HG03439 (cell line): ENCODE measurements around the gene SLC9B1.
"Not testable (repeated sequence)": the region's sequence is repeated elsewhere in the genome, so short reads cannot be mapped to it uniquely, and the experiment has no call there.

Experiments
- ATAC-seq: cut with Tn5 transposase; IDR thresholded peaks from one replicate; pipeline ENCODE4 v1.9.1; 2021; ENCODE audit warnings: mild to moderate bottlenecking, moderate library complexity; ENCODE audit not compliant: unreplicated experiment

SLC9B1 gene

DNA sequence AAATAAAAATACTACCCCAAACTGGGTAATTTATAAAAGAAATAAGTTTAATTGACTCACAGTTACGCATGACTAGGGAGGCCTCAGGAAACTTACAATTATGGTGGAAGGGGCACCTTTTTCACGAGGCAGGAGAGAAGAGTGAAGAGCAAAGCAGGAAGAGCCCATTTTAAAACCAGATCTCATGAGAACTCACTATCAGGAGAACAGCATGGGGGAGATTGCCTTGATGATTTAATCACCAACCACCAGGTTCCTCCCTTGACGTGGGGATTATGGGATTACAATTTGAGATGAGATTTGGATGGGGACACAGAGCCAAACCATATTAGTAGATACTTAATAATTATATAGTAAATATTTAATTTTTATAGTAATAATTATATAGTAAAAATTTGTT is 140.6 kb downstream of the SLC9B1 start:
- no peak for ATAC-seq

DNA sequence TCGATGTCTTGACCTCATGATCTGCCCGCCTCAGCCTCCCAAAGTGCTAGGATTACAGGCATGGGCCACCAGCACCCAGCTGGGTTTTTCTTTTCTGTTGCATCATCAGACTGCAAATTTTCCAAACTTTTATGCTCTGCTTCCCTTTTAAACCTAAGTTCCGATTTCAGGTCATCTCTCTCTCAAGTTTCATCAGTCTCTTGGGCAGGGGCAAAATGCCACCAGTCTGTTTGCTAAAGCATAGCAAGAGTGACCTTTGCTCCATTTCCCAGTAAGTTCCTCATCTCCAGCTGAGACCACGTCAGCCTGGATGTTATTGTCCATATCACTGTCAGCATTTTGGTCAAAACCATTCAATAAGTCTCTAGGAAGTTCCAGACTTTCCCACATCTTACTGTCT is 141.2 kb downstream of the SLC9B1 start:
- not testable (repeated sequence) for ATAC-seq

DNA sequence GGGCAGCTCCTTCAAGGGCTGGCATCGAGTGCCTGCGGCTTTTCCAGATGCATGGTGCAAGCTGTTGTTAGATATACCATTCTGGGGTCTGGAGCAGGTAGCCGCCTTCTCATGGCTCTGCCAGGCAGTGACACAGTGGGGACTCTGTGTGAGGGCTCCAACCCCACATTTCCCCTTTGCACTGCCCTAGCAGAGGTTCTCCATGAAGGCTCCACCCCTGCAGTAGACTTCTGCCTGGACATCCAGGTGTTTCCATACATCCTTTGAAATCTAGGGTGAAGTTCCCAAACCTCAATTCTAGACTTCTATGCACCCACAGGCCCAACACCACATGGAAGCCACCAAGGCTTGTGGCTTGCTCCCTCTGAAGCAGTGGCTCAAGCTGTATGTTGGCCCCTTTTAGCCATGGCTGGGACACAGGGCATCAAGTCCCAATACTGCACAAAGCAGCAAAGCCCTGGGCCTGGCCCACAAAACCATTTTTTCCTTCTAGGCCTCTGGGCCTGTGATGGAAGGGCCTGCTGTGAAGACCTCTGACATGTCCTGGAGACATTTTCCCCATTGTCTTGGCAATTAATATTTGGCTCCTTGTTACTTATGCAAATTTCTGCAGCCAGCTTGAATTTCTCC is 141.9 kb downstream of the SLC9B1 start:
- not testable (repeated sequence) for ATAC-seq

DNA sequence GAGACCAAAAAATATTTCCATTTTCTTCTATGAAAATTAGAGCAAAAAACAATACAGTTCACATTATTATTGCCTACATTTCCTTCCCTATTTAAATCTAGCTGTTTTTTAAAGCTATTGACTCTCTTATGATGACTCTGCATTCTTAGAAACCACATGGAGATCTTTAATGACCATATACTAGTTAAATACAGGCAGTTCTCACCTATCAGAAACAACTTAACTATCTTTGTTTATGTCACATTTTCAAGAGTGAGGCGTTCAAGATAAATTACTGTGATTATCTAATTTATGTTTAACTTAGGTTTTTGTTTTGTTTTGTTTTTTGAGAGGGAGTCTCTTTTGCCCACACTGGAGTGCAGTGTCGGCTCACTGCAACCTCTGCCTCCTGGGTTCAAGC is 147.7 kb downstream of the SLC9B1 start:
- no peak for ATAC-seq

DNA sequence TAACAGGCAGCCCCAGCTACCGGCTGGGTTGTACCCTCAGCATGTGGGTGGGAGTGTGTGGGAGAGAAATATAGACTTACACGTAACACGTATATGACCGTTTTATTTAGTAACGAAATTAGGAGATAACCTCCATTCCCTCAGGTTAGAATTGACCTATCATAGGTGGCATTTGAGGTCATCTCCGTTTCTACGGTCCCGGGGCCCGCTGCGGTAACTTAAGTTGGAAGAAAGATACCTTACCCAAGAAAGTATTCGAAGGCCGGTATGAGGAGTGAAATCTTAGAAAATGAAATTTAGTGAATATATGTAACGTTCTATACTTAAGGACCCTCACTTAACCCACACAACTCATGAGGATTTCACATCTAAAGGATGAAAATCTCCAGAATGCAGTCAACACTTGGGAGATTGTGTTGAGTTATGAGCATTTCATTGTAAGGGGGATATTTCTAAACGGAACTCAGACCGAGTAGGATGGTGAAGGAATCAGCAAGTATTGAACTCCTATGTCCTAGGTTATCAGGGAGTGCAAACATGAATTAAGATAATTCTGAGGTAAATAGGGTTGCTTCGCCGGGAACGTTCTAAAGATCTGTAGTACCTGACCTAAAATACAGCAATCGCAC is 149.8 kb downstream of the SLC9B1 start:
- ATAC-seq = peak; percentile 28

DNA sequence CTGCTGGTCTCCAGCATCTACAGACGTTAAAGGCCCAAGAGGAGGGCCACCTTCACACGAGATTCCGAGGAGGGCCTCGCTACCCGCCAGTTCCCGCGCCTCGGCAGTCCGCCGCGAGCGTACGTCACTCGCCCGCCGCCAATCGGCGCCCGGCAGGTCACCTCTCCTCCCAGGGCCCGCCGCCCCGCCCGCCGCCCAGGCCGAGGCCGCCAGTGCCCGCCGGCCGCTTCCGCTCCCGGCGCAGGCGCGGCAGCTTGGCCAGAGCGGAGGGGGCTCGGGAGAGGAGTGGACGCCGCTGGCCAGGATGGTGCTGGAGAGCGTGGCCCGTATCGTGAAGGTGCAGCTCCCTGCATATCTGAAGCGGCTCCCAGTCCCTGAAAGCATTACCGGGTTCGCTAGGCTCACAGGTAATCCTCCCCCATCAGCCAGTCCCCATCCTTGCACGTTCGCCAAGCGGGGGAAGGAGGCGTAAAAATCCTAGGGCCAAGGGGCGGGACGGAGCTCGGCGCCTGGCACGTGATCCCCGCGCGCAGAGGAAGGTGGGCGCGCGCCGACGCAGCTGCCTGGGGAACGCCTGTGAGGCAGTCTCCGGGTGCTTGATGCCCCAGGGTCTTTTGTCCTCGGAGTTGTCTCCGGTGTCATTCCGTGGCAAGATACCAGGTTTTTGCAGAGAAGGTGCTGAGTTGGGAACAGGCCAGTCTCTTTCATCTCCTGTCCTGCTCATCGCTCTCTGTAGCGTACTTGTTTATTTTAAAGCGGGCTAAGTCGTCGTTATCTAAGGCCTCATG is 150.5 kb downstream of the SLC9B1 start, which contains the start of gene CISD2:
TSS of gene CISD2 (plus strand) at position 212 of the 788 bp plus-strand sequence. CDS start at position 305, 93 bp downstream.
- ATAC-seq = peak; percentile 87

DNA sequence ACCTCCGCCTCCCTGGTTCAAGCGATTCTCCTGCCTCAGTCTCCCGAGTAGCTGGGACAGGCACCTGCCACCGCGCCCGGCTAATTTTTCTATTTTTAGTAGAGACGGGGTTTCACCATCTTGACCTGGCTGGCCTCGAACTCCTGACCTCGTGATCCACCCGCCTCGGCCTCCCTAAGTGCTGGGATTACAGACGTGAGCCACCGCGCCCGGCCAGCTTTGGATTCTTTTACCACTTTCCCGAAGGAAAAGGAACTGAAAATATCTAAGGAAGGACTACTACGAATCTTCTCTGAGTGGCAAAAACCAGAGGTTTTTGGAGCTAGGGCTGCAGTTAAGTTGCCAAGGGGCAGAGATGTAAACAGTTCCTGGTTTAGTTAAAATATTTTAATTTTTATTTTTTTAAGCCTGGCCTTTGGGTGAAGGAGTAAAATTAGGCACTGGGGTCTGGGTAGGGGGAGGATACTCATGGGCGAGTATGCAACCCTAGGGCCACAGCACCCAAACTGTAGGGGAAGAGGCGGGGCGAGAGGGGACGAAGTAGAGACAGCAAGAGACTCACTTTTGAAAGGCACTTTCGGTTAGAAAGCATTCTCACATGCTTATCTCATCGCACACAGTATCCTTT is 151.2 kb downstream of the SLC9B1 start:
- ATAC-seq = no peak

DNA sequence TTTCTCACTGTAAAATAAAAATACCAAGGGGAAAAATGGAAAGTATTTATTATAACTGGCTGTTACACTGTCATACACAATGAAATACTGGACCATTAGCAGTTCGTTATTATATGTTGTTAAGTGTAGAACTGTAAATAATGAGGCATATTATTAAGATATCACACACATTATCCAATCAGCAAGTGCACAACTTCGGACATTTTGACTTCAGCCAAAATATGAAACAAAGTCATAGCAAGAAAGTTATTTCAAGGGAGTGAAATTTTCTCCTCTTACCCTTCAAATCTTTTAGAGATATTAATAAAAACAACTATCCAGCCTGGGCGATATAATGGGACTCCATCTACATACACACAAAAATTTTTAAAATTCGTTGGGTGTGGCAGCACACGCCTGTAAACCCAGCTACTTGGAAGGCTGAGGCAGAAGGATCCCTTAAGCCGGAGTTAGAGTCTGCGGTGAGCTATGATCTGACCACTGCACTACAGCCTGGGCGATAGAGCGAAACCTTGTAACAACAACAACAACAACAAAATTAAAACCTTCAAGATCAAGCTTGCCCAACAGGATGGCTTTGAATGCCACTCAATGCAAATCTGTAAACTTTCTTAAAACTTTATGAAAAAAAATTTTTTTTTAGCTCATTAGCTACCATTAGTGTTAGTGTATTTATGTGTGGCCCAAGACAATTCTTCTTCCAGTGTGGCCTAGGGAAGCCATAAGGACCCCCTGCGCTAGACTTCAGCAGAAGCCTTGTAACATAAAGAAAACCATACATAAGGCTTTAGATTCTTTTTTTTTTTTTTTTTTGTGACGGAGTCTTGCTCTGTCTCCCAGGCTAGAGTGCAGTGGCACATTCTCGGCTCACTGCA is 152.0 kb downstream of the SLC9B1 start:
- ATAC-seq = no peak

DNA sequence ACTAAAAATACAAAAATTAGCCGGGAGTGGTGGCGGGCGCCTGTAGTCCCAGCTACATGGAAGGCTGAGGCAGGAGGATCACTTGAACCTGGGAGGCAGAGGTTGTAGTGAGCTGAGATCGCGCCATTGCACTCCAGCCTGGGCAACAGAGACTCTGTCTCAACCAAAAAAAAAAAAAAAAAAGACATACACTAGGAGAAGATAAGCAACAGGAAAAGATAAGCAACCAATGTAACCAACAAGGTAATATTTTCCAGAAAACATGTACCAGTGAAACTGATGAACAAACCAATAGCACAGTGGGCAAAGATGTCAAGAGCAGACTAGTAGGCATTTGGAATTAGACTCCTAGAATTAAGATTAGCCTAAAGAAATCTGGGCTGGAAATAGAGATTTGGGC is 154.2 kb downstream of the SLC9B1 start:
- not testable (repeated sequence) for ATAC-seq

DNA sequence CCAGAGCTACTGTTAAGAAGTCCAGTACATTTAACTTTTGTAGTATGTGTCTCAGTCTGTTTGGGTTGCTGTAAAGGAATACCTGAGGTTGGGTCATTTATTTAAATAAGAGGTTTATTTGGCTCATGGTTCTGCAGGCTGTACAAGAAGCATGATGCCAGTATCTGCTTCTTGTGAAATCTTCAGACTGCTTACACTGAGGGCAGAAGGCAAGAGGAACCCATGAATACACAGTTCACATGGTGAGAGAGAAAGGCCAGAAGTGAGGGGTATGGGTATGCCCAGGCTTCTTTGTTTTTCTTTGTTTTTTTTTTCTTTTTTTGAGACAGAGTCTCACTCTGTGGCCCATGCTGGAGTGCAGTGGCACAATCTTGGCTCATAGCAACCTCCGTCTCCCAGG is 156.8 kb downstream of the SLC9B1 start:
- ATAC-seq = no peak

DNA sequence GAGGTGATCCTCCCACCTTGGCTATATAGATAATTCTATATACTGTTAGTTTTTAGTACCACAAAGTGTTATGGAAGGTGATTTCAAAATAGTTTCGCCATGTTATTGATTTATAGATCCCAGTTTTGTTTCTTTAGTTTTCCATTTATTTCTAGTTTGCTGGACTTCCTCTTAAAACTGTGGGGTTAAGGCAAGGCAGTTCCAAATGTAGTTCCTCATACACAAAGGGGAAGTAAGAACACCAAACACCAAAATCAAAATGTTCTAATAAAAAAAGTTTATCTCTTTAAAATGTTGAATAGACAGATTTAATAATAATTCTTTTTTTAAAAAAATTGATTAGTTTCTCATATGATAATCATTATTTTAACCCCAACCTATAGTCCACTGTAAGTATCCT is 157.5 kb downstream of the SLC9B1 start:
- ATAC-seq = no peak

DNA sequence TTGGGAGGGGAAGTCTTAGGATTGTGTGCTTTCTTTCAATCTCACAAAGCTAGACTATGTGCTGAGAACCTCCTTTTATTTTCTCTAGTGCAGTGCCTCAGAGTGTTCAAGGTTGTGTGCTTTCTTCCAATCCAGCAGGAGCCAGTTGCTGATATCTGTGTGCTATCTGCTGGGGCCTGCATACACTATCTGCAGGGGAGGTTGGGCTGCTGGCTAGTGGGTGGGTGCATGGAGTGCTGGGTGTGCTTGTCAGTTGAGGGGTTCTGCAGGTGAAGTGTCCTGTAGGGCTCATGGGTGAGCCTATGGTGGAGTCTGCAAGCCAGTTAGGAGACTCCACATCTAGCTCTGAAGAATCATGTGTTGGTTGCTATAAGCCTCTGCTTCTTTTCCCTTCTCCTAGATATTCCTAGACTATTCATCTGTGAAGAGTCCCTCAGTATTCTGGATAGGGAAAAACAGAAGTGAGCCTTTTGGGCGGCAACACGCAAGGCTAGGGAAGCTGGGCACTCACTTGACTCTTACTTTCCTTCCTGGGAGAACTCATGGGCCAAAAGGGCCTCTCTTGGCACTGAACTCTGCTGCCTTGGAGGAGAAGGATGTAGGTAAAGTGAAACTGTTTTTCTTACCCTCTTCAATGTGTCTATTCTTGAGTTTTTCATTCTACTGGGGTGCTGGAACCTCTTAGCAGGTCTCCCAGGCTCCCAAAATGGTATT is 158.7 kb downstream of the SLC9B1 start:
- ATAC-seq = no peak

DNA sequence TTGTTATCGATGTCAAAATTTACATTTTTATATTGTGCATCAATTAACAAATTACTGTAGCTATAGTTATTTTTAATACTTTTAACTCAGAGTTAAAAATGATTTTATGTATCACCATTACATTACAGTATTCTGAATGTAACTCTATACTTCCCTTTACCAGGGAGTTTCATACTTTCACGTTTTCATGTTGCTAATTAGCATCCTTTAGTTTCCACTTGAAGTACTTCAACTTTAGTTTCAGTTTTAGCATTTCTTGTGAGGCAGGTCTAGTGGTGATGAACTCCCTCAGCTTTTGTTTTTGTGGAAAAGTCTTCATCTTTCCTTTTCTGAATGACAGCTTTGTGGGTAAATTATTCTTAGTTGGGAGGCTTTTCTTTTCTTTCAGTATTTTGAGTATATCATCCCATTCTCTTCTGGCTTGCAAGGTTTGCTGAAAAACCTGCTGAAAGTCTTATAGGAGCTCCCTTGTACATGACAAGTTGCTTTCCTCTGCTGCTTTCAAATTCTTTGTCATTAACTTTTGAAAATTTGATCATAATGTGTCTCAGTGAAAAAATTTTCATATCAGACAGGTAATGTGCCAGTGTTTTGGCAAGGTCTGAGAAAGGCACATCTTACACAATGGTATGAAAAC is 160.6 kb downstream of the SLC9B1 start:
- no peak for ATAC-seq
